Colonic mucosa (tissue), 4 donors: ENCODE measurements around the gene F10. TPM values are rescaled to one million over a fixed set of nuclear protein-coding genes. Genes with fewer than 3 reads are reported as not detected.

Experiments used
- DNase-seq: peaks from one replicate; pipeline ENCODE4 v3.0.0-alpha.2; 2020
- H3K27ac ChIP-seq: fragments of 200-600 bp; one replicate; pipeline ENCODE4 v1.8.0; 2021
- H3K27me3 ChIP-seq: fragments of 200-600 bp; one replicate; pipeline ENCODE4 v1.8.0; 2021
- H3K36me3 ChIP-seq: fragments of 200-600 bp; one replicate; pipeline ENCODE4 v1.8.0; 2021
- H3K4me1 ChIP-seq: fragments of 200-600 bp; one replicate; pipeline ENCODE4 v1.8.0; 2021; ENCODE audit warnings: mild to moderate bottlenecking
- H3K4me3 ChIP-seq: fragments of 200-600 bp; one replicate; pipeline ENCODE4 v1.8.0; 2021
- H3K9ac ChIP-seq, 2 donors: one replicate each; pipeline ENCODE4 v1.7.0; 2013; ENCODE audit warnings: control low read depth in 2 of 2, low read depth in 2 of 2, low read length in 2 of 2
- H3K9me3 ChIP-seq: fragments of 200-600 bp; one replicate; pipeline ENCODE4 v1.8.0; 2021
- intact Hi-C: fragments of 100-400 bp; cut with DNase I; formaldehyde crosslinking; loops from one replicate; pipeline ENCODE4 v1.14.1; 2022
- total RNA-seq, 2 donors: library from RNA; stranded (reverse); fragmentation: NEBNext Ultra II Directional in 1 of 2; extraction: Animal tissue kit (Norgen Biotek cat#: 25700) in 1 of 2; gene quantifications; one replicate each; pipeline ENCODE4 v1.2.1, GENCODE V29; 2021
- TF ChIP-seq, protein P1 (sequence below): fragments of 200-600 bp; IDR thresholded peaks from one replicate; pipeline ENCODE4 v1.8.0; 2022; ENCODE audit warnings: antibody characterized with exemption, mild to moderate bottlenecking
- donor health status: healthy.
- donor health status: DM: no; HTN: no; CAD: no.
- donor health status: DM: no; HTN: no; CAD: no.

The F10 gene
- total RNA-seq, 2 donors from 2014 or later = 1.5 to 4.1 TPM

GRCh38 chr13:113117911-113118260 lies 4.7 kb upstream of the F10 start:
- no peaks in the 10 kb centered on the region for H3K27me3 ChIP-seq
- H3K9me3 ChIP-seq = no peaks in the 10 kb centered on the region
- H3K9ac ChIP-seq = no peak overlapping the region
- no peak for DNase-seq
- H3K36me3 ChIP-seq = no peaks in the 10 kb centered on the region
- TF ChIP-seq, protein P1, sequence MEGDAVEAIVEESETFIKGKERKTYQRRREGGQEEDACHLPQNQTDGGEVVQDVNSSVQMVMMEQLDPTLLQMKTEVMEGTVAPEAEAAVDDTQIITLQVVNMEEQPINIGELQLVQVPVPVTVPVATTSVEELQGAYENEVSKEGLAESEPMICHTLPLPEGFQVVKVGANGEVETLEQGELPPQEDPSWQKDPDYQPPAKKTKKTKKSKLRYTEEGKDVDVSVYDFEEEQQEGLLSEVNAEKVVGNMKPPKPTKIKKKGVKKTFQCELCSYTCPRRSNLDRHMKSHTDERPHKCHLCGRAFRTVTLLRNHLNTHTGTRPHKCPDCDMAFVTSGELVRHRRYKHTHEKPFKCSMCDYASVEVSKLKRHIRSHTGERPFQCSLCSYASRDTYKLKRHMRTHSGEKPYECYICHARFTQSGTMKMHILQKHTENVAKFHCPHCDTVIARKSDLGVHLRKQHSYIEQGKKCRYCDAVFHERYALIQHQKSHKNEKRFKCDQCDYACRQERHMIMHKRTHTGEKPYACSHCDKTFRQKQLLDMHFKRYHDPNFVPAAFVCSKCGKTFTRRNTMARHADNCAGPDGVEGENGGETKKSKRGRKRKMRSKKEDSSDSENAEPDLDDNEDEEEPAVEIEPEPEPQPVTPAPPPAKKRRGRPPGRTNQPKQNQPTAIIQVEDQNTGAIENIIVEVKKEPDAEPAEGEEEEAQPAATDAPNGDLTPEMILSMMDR = no peak
- intact Hi-C loops = no loop called here
- H3K4me1 ChIP-seq = no peaks in the 10 kb centered on the region
- H3K27ac ChIP-seq = no peak overlapping the region
- H3K4me3 ChIP-seq = no peak overlapping the region

DNA sequence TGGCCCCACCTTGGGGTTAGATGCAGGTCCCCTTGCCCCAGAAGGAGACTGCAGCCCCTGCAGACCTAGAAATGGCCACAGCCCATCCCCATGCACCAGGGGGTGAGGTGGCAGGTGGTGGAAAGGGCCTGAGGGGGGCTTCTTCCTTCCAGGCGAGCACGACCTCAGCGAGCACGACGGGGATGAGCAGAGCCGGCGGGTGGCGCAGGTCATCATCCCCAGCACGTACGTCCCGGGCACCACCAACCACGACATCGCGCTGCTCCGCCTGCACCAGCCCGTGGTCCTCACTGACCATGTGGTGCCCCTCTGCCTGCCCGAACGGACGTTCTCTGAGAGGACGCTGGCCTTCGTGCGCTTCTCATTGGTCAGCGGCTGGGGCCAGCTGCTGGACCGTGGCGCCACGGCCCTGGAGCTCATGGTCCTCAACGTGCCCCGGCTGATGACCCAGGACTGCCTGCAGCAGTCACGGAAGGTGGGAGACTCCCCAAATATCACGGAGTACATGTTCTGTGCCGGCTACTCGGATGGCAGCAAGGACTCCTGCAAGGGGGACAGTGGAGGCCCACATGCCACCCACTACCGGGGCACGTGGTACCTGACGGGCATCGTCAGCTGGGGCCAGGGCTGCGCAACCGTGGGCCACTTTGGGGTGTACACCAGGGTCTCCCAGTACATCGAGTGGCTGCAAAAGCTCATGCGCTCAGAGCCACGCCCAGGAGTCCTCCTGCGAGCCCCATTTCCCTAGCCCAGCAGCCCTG lies 4.2 kb upstream of the F10 start:
- no peaks in the 10 kb centered on the region for H3K36me3 ChIP-seq
- H3K4me3 ChIP-seq = no peak overlapping the region
- intact Hi-C loops = no loop called here
- no peak overlapping the region for H3K9ac ChIP-seq
- H3K27ac ChIP-seq = no peak overlapping the region
- no peaks in the 10 kb centered on the region for H3K9me3 ChIP-seq
- no peak for DNase-seq
- no peaks in the 10 kb centered on the region for H3K27me3 ChIP-seq
- no peaks in the 10 kb centered on the region for H3K4me1 ChIP-seq
- TF ChIP-seq, protein P1 = no peak

DNA sequence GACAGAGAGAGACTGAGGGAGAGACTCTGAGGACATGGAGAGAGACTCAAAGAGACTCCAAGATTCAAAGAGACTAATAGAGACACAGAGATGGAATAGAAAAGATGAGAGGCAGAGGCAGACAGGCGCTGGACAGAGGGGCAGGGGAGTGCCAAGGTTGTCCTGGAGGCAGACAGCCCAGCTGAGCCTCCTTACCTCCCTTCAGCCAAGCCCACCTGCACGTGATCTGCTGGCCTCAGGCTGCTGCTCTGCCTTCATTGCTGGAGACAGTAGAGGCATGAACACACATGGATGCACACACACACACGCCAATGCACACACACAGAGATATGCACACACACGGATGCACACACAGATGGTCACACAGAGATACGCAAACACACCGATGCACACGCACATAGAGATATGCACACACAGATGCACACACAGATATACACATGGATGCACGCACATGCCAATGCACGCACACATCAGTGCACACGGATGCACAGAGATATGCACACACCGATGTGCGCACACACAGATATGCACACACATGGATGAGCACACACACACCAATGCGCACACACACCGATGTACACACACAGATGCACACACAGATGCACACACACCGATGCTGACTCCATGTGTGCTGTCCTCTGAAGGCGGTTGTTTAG lies 3.3 kb upstream of the F10 start:
- no peak overlapping the region for H3K9ac ChIP-seq
- TF ChIP-seq, protein P1 = no peak
- H3K36me3 ChIP-seq = no peaks in the 10 kb centered on the region
- no peak overlapping the region for H3K4me3 ChIP-seq
- no peaks in the 10 kb centered on the region for H3K9me3 ChIP-seq
- no peaks in the 10 kb centered on the region for H3K4me1 ChIP-seq
- intact Hi-C loops = no loop called here
- no peak for DNase-seq
- H3K27me3 ChIP-seq = no peaks in the 10 kb centered on the region
- no peak overlapping the region for H3K27ac ChIP-seq

DNA sequence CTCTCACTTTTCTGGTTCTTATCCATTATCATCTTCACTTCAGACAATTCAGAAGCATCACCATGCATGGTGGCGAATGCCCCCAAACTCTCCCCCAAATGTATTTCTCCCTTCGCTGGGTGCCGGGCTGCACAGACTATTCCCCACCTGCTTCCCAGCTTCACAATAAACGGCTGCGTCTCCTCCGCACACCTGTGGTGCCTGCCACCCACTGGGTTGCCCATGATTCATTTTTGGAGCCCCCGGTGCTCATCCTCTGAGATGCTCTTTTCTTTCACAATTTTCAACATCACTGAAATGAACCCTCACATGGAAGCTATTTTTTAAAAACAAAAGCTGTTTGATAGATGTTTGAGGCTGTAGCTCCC lies 2.8 kb upstream of the F10 start:
- Histone ChIP-seq H3K9me3 (no peaks in the 10 kb centered on the region), H3K27ac (no peak overlapping the region), H3K36me3 (no peaks in the 10 kb centered on the region), H3K27me3 (no peaks in the 10 kb centered on the region), H3K4me1 (no peaks in the 10 kb centered on the region), H3K4me3 (no peak overlapping the region), H3K9ac (no peak overlapping the region)
- TF ChIP-seq, protein P1 = no peak
- DNase-seq = no peak
- intact Hi-C loops = no loop called here

DNA sequence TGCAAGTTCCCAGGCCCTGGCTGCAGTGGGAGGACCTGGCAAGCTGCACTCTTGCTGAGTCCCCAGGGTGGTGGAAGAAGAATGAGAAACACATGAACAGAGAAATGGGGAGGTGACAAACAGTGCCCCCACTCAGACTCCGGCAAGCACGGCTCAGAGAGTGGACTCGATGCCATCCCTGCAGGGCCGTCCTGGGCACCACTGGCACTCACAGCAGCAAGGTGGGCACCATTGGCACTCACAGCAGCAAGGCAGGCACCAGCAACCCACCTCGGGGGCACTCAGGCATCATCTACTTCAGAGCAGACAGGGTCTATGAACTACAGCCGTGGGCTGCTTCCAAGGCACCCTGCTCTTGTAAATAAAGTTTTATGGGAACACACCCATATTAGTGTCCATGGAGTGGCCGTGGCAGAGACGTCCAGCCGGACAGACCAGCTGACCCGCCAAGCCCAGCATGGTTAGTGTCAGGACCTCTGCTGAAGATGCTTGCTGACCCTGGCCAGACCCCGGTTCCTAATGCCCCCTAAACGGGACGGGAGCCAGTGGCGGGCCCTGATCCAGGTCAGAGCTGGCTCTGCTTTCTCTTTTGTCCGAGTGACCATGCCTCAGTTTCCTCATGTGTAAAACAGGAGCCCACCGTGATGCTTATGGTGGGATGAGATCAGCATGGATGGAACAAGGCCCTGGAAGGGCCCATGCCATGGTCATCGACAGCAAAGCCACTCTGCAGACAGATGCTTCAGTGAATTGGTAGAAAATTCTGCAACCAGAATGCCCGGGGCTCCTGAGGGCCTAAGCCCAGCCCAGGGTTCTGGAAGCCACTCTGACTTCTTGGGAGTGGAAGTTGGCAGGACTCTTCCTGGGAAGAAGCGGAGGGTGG lies 2.1 kb upstream of the F10 start:
- H3K27ac ChIP-seq = no peak overlapping the region
- no peak for DNase-seq
- no peaks in the 10 kb centered on the region for H3K9me3 ChIP-seq
- no peaks in the 10 kb centered on the region for H3K27me3 ChIP-seq
- H3K36me3 ChIP-seq = no peaks in the 10 kb centered on the region
- no peak overlapping the region for H3K4me3 ChIP-seq
- H3K4me1 ChIP-seq = no peaks in the 10 kb centered on the region
- TF ChIP-seq, protein P1 = no peak
- H3K9ac ChIP-seq = no peak overlapping the region
- intact Hi-C loops = no loop called here
